ENCODE results near the gene PSMD13.
"Not testable (repeated sequence)": the region's sequence is repeated elsewhere in the genome, so short reads cannot be mapped to it uniquely, and the experiment has no call there.

PSMD13 gene

DNA sequence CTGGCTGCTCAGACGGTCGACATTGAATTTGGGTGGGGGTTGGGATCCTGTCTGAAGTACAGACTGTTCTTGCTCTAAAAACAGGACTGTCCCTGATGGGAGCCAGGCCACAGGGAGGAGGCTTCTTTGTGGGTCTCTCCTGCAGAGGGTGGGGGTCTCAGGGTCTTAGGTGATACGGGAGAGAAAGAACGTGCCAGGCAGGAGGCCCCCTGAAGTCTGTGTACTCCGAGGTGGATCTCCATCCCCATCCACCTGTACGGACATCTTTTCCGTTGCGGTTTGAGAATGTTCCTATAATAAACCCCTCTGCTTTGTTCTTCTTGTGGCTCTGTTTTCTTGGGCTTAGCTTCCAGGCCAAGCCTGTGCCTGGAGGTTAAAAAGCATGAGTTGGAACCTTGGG, 15.9 kb downstream of the PSMD13 start:
- no peak for DNase-seq

GRCh38 chr11:253160-253885, 16.5 kb downstream of the PSMD13 start:
- DNase-seq, result no peak

DNA sequence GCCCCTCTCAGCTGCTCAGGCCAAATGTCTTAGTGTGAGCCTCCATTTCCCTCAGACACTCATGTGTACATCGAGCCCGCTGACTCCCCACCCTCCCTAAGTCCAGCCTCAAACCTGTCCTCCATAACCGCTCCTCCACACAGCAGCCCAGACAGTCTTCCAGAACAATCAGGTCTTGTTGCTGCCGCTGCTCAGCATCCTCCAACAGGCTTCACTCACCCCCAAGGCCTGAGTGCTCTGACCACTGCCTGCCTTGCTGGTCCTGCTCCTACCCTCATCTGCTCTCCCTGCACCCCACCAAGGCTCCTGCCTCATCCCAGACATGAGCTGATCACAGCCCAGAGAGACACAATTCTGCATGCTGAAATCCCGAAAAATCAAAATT, 17.1 kb downstream of the PSMD13 start:
- no peak for DNase-seq

DNA sequence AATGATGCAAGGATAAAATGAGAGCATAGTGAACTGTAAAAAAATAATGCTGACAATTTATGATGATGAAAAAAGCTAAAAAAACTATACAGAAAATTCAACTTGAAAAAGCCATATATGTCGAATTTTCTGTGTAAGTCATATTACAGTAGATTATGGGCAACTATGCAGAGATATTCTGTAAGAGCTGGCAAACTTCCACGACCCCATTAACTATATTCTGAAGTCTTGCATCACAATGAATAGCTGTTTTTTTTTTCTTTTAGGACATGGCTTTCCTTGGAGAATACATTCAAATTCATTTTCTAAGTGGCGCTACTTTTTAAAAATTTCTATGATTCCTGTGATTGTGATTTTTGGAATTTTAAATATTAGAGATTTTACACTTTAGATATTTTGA, 18.4 kb downstream of the PSMD13 start:
- no peak for DNase-seq

DNA sequence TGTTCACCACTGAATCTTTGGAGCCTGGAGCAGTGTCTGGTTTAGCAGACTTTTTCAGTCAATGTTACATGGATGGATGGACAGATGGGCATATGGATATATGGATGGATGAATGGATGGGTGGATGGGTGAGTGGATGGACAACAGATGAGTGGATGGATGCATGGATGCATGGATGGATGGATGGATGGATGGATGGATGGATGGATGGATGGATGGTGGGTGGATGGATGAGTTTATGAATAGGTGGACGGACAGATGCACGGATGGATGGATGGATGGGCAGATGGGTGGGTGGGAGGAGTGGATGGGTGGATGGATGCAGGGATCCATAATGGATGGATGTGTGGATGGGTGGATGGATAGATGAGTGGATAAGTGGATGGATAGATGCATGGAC, 19.0 kb downstream of the PSMD13 start:
- no peak for DNase-seq

GRCh38 chr11:256952-257737, 20.4 kb downstream of the PSMD13 start:
- no peak for DNase-seq

DNA sequence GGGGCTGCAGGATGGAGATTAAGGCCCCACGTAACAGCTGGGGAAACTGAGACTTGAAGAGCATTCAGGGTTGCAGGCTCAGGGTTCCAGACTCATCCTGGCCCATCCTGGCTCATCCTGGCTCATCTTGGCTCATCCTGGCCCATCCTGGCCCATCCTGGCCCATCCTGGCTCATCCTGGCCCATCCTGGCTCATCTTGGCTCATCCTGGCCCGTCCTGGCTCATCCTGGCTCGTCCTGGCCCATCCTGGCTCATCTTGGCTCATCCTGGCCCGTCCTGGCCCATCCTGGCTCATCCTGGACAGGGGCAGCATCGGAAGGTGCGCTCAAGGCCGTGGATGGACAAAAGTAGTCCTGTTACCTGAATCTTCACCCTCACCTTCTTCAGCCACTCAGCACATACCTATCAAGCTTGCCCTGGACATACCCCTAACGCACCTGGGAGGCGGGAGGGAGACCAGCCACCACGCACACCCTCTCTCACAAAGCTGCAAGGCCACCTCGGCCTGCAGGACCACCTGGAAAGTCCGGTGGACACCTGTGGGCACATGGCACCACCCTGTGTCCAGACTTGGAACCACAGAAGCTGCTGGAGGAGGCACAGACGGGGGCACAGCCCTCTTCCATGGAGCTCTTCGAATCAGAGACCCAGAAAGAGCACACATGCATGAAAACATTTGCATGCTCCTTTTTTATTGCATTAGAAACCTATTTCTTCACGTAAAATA, 21.2 kb downstream of the PSMD13 start:
- DNase-seq, result no peak

- no peak for DNase-seq
Observed at GRCh38 chr11:259413-259812, 22.6 kb downstream of the PSMD13 start.

GRCh38 chr11:261624-262023, 24.8 kb downstream of the PSMD13 start:
- no peak for DNase-seq

DNA sequence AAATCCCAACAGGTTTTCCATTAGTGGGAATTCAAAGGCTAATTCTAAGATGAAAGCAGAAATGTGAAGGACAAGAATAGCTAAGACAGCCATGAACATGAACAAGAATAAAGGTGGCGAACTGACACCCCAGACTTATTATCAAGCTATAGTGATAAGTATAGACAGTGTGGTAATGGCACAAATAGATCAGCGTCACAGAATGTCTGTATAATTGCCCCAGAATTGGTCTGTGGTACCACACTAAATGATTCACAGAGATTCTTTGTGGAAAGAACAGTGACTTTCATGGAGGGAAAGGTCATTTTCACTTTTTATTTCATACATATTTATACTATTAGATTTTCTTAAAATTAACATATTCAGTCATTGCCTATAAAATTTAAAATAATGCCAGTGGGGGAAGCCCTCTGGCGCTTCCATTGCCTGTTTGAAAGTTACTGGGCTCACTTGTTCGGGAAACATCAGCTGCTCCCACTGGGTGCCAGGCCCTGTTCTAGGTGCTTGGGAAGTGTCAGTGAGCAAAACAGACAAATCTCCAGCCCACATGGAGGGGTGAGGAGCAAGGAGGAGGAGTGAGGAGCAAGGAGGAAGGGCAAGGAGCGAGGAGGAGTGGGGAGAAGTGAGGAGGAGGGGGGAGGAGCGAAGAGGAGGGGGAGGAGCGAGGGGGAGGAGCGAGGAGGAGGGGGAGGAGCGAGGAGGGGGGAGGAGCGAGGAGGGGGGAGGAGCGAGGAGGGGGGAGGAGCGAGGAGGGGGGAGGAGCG, 30.1 kb downstream of the PSMD13 start:
- no peak for DNase-seq

DNA sequence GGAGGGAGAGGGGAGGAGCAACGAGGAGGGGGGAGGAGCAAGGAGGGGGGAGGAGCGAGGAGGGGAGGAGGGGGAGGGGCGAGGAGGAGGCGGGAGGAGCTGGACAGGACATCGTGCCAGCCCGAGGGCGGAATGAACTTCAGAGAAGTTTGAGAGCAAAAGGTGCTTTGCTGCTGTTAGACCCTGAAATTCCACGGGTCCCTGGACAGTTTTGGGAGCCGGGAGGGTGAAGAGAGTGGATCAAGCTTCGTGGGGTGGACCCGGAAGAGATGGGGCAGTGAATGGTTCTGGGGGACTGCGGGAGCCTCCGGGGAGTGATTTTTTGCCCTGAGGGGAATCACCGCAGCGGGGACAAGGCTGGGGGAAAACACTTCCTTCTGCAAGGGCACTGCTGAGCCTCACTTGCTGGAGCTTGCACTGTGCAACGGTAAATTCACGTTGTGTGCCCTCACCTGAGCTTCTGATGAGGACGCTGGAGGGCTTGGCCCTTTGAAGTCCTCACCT, 30.8 kb downstream of the PSMD13 start:
- DNase-seq, result no peak

DNA sequence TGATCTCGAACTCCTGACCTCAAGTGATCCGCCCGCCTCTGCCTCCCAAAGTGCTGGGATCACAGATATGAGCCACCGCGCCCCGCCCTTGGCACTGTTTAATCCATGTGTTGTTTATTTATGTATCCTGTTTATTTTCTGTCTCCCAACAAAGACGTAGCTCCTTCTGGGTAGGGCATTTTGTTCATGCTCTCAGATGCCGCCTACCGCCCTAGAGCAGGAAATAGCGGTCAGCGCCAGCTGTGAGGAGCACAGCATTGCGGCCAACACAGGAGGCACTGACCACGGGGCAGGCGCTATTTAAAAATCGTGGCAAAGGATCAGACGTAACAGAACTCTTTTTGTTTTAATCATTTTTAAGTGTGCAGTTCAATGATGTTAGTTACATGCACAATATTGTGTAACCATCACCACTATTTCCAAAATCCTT, 32.0 kb downstream of the PSMD13 start:
- DNase-seq, result not testable (repeated sequence)

- DNase-seq, result no peak
Observed at GRCh38 chr11:269146-269890, 32.5 kb downstream of the PSMD13 start.

DNA sequence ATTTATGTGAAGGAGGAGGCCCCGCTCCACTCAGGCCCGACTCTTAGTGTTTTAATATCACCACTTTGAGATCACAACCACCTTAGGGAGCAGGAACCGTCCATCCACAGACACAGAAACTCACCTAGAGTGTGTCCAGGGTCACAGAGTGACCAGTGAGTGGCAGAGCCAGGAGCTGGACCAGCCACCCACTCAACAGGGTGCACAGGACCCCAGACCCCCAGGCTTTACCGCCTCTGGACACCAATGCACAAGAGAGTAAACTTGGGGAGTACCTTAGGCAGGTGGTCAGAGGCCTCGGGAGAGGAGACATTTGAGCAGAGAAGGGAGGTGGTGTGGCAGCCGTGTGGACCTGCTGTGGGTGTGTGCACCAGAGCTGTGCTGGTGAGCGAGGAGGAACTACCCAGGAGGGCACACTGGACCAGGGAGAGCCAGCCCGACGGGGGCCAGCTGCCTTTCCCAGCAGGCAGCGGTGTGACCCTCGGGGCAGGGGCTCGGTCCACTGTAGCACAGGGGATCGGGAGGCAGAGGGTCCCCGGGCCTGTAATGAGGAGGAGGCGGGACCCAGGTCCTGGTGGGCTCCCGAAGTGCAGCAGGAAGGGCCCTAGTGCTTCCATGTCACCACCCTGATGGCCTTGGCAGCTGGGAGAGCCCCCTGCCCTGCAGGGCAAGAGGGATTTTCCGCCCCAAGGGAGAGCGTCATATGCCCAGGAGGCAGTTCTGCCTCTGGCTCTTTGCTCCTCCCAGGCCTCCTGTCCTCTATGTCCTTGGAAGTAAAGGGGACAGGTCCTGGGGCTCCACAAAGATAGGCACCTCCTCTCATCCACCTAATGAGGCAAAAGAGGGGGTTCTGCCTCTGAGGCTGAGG, 33.9 kb downstream of the PSMD13 start:
- DNase-seq, result no peak

GRCh38 chr11:271319-271715, 34.5 kb downstream of the PSMD13 start:
- no peak for DNase-seq

DNA sequence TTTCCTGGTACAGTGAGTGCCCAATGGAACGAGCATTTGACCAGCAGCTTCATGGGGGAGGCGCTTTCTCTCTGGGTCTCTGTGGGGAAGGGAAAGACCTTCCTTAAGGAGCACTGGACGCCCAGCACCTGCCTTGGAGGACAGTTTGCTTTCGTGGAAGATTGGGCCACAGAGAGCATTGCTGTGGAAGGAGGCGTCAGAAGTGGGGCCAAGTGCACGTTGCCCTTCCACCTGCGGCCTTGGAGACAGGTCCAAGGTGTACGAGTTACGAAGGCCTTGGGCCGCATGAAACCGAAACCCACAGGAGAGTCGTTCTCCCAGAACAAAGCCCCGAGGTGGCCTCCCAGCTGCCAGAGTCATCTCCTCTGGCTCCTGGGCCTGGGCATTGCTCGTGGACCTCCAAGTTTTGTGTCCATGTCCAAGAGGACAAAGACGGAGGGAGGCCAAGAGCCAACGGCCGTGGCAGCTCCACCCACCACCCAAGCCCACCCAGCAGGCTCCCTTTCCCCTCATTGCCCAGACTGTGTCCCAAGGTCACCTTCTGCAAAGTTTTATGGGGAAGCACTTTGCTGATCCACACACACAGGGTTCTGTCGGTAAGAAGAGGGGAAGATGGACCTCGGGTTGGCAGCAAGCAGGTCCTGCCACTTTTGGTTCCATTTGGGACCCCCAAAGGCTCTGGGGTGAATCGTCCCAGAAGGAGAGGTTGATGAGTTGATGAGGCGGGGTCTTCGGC, 35.6 kb downstream of the PSMD13 start:
- no peak for DNase-seq

GRCh38 chr11:272931-273198, 36.1 kb downstream of the PSMD13 start:
- no peak for DNase-seq

GRCh38 chr11:276219-276618, 39.4 kb downstream of the PSMD13 start:
- DNase-seq, result no peak

DNA sequence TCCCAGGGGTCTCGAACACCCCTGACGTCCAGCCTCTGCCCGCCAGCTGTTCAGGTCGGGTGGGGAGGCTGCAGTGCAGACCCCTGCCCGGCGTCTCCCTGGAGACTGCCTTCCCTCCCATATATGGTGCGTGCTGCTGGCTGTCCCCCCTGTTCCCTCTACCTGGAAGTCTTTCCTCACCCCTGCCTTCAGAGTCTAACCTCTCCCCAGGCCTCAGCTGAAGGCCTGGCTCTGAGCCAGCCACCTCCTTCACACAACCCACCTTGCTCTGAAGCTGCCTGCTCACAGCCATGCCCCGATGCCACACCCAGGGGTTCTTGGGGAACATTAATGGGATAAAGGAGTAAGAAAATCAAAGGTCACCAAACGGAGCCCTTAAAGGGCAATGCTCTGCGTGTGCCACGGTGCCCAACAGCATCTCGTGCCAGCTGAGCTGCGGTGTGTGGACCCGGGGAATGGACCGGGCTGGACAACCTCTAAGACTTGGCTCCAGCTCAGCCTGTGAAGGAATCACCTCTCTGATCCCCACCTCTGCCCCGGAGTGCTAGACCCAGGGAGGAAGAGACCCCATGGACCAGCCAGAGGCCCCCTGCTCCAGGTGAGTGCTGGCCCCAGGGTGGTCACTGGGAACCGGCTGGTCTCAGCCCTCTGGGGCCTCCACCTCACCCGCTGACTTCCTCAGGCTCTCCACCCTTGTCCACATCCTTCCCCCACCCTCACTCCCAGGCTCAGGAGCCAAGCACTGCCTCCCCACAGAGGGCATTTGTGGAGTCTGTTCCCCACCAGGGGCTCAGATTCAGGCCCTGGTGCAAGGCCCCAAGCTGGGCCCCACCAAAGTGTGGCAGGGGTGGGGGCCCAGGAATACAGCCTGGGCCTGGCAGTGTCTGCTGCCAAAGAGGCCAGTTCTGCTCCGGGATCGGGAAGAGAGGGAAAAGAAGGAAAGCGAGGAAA, 41.5 kb downstream of the PSMD13 start, which contains the start of gene NLRP6:
NLRP6 (plus strand) TSS at position 407 of the 951 bp plus-strand sequence; CDS start at position 570, 163 bp downstream.
- no peak for DNase-seq
